ENCODE results near the gene WWC2.

DNA sequence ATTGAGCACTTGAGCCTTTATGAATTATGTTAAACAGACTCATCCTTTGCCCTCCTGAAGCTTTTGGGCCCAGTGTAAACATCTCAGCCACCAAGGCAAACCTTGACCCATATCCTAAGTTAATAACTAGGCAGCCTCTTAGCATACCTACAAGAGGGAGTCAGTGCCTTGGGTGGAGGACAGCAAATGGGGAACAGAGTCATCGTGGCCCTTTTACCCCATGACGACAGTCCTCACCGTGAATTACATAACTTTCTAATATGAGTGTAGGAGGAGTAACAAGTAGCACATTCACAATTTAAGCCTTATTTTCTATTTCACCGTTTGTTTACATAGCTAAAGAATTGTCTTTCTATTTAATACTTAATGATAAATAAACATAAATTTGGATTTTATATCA, 204.2 kb downstream of the WWC2 start:
- TF ChIP-seq EZH2 (IDR thresholded peaks at IDR 0.05; ENCODE audit: borderline replicate concordance, low read depth, low read length, severe bottlenecking) (no peak), POLR2AphosphoS5 (IDR thresholded peaks at IDR 0.05; ENCODE audit: insufficient read depth, low read depth, low read length) (no peak), JUN (IDR thresholded peaks at IDR 0.05; ENCODE audit: borderline replicate concordance, insufficient read depth, insufficient read length, low read depth) (no peak), POLR2A (IDR thresholded peaks at IDR 0.05; ENCODE audit: low read depth, low read length) (no peak)
- TF ChIP-seq, protein P1, sequence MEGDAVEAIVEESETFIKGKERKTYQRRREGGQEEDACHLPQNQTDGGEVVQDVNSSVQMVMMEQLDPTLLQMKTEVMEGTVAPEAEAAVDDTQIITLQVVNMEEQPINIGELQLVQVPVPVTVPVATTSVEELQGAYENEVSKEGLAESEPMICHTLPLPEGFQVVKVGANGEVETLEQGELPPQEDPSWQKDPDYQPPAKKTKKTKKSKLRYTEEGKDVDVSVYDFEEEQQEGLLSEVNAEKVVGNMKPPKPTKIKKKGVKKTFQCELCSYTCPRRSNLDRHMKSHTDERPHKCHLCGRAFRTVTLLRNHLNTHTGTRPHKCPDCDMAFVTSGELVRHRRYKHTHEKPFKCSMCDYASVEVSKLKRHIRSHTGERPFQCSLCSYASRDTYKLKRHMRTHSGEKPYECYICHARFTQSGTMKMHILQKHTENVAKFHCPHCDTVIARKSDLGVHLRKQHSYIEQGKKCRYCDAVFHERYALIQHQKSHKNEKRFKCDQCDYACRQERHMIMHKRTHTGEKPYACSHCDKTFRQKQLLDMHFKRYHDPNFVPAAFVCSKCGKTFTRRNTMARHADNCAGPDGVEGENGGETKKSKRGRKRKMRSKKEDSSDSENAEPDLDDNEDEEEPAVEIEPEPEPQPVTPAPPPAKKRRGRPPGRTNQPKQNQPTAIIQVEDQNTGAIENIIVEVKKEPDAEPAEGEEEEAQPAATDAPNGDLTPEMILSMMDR (IDR thresholded peaks at IDR 0.05; ENCODE audit: extremely low read depth in 1 of 2, insufficient read depth in 1 of 2, low read depth in 1 of 2, low read length in 2 of 2): no peak

Measured in endothelial cell of umbilical vein (primary cell).